ENCODE measurements around the gene SORCS2.
"Not testable (repeated sequence)": the region's sequence is repeated elsewhere in the genome, so short reads cannot be mapped to it uniquely, and the experiment has no call there.

Gene SORCS2

DNA sequence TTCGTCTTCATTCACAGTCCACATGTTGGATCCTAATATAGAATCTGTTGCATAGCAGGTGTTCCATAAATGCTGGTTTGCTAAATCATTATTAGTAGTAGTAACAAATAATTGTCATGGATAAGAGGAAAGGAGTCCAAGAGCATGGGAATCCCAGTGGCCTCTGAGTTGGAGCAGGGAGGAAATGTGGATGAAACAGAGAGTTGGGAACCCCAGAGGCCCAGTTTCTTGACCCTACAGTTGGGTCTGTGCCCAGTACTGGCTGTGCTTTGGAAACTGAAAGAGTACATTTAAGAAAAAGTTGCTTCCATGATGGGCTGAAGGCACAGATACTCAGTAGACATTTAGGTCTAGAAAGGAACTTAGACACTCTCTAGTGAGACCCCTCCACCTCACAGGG is 391.8 kb downstream of the SORCS2 start:
- DNase-seq (ENCODE audit: low read depth, low spot score): no peak

- no peak for DNase-seq (ENCODE audit: low read depth, low spot score)
These were observed 392.3 kb downstream of the SORCS2 start for GRCh38 chr4:7584606-7585159.

GRCh38 chr4:7585768-7586167 is 393.4 kb downstream of the SORCS2 start:
- DNase-seq (ENCODE audit: low read depth, low spot score): no peak

DNA sequence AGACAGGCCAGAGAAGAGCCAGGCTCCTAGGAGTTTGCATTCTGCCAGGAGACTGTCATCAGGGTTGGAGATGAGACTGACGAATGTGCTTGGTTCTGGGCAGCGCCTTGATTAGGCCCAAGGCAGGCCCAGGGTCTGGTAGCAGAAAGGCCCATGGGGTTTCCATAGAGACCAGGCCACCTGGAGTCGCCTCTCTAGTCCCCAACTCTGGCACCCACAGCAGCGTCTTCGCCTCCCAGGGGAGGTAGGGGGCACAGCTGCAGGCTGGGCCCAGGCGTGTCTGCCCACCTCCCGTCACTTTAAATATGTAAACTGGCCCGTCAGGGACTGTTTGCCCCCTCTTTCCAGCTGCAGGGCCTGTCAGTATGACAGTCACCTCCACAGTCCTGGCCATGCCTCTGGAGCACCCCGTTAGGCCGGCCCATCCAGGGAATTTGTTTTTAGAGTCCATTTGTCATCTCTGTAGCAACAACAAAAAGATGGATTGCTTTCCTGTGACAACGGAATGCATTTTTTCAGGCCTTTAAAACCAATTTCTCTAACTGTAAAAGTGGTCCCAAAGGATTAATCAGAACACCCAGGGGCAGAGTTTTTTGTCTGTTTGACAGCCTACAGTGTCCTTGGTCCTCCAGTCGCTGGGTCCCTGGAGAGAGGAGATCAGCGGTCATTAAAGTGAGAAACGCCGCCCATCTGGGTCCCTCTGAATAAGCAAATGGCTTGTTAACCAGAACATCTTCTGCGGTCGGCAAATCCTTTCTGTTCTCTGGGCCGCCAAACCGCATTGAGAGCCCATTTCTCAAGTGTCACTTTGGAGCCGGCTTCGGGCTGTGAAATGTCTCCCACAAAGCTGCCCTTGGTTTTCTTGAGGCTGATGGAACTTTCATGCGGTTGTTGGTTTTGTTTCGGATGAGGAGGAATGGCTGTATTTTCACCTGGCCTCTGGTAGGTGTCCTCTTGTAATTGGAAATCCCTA is 395.4 kb downstream of the SORCS2 start:
- no peak for DNase-seq (ENCODE audit: low read depth, low spot score)

DNA sequence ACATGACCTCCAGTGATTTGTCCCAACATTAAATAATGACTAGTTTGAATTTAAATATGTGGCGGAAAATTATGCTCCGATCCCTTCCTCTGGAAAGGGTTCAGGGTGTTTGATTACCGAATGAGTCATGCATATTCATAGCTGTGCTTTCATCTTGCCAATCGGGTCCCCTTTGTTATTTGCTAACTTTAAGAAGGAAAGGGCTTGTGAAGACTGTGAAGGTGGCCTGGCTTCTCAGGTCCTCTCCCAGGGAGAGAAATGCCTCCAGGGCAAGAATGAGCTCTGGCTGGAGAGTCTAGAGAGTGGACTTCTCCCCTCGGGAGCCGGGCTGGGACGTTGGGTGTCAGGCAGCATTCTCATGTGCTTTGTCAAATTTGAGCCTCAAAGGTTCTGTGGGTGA is 397.9 kb downstream of the SORCS2 start:
- DNase-seq (ENCODE audit: low read depth, low spot score): no peak

DNA sequence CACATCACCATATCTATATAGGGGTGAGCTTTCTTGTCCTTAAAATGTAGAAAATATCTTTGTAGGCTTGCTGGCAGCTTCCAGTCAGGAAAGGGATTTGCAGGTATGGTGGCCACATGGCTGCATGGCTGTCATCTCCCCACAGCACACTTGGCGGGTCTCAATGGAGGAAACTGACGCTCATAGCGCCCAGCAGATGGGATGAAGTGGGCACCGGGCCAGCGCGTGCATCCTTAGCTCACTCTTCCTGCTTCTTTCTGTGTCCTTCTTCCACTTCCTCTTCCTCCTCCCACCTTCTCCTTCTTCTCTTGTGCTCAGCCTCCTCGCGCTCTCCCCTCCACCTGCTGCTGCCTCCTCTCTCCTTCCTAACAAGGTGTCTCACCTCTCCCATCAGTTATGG is 398.6 kb downstream of the SORCS2 start:
- no peak for DNase-seq (ENCODE audit: low read depth, low spot score)

DNA sequence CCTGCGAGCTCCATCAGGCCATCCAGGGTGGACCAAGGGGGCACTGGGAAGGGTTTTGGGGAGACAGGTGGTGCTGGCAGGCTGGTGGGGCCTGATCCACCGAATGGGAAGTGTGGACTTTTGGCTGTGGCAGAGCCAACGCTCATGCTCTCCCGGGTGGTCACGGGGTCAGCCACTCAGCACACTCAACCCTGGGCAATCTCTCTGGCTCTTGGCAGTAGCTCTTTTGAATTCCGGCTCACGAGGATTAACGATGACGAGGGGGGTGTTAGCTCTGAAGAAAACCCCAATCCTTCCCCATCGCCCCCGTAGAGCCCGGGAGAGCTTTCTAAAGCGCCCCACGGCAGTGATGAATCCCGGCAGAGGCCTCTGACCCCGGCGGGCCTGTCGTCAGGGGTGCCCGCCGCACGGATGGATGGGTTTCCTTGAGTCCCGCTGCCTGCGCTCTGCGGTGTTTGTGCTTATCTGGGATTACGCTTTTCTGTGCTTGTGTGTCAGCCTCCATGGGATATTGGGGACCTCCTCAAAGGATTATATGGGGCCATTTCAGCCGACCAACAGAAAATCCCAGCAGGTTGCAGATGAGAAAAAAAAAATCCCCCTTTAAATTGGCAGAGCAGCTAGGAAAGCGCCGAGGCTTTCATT is 399.2 kb downstream of the SORCS2 start:
- no peak for DNase-seq (ENCODE audit: low read depth, low spot score)

- DNase-seq (ENCODE audit: low read depth, low spot score): no peak
These were observed 401.5 kb downstream of the SORCS2 start for GRCh38 chr4:7593646-7594412.

DNA sequence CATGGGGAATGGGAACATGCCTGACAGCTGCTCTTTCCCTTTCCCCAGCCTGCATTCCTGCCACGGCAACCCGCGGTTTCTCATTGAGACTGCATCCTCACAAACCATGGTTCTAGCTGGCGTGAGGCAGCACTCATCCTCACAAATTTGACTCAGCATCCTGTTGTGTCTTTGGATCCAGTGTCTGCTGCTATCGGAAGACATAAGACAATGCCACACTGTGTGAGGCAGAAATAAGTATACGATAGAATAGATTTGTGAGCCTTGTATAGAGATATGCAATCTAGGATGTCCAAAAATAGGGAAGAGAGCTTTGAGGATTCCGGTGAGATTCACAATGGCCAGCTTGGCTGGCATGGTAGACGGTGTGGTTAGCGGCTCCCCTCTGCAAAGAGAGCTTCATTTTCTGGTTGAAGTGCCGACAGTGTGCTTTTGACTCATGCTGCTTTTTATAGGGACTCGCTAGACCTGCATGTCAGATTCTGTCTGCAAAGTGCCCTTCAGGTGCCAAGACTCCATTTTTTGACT is 403.7 kb downstream of the SORCS2 start:
- DNase-seq (ENCODE audit: low read depth, low spot score): no peak

GRCh38 chr4:7596918-7597606 is 404.7 kb downstream of the SORCS2 start:
- DNase-seq (ENCODE audit: low read depth, low spot score): no peak

DNA sequence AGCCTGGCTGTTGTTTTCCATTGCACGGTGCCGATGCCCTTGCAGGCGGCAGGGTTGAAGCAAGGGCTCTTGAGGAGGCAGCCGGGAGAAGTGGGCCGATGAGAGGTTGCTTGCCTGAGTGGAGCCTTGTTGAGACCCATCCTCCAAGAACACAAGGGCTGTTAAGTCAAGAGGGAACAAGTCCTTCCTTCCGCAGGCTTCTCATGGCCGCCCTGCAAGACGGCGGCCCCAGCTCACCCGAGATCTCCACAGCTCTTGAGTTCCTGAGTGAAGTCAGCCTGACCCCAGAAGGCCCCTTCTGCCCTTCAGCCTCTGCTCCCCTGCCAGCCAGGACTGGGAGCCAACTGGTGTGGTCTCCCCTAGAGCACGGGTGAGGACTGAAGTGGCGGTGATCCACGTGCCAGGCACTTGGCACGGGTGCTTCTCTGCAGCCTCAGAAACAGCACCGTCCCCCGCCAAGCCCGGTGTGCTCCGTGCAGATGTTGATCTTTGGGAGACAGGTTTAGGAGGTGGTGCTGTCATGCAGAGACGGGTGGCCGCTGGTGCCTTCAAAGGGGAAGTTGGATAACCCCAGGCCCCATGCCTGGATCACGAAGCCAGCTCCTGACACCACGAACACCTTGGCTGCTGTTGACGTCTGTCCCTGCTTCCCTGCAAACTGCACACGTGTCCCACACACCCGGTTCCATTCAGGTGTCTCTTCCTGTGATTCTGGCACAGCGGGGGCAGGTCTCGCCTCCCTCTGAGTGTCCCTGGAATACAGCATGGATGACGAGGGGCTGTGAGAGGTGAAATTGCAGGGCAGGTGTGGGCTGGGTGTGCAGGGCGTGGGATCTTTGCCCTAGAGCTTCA is 406.8 kb downstream of the SORCS2 start:
- no peak for DNase-seq (ENCODE audit: low read depth, low spot score)

GRCh38 chr4:7600247-7600646 is 407.9 kb downstream of the SORCS2 start:
- no peak for DNase-seq (ENCODE audit: low read depth, low spot score)

DNA sequence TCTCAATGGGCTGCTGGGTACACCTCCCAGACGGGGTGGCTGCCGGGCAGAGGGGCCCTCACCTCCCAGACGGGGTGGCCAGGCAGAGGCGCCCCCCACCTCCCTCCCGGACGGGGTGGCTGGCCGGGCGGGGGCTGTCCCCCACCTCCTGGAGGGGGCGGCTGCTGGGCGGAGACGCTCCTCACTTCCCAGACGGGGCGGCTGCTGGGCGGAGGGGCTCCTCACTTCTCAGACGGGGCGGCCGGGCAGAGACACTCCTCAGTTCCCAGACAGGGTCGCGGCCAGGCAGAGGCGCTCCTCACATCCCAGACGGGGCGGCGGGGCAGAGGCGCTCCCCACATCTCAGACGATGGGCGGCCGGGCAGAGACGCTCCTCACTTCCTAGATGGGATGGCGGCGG is 409.8 kb downstream of the SORCS2 start:
- not testable (repeated sequence) for DNase-seq (ENCODE audit: low read depth, low spot score)

DNA sequence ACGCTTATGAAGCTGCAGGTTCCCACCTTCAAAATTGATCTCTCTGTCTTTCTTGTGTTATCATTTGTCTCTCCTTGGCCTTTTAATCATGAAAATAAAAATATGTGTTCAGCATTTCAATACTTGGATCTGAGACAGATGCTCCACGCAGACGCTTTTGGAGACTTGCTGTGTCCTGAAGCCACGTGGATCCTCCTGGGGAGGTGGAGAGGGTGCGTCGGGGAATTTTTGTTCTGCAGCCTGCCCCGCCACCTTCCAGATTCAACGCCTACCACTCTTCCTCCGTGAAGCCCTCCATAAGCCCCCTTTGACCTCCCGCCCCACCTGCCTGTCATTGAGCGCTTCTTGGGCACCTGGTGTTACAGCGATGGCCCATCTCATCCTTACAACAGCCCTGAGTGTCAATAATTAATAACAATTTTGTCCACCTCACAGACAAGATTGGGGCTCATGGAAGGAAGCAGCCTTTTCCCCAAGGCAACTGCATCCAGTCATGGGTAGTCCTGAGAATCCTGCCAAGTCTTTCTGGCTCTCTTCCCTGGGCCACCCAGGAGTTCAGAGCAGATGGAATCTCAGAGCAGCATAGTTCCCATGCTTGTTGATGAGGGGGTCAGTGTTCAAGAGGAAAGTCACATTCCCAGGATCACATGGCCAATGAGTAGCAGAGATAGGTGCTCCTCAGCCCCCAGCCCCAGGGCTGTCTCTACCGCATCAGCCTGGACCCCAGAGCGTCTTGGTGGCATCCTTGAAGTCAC is 415.0 kb downstream of the SORCS2 start:
- no peak for DNase-seq (ENCODE audit: low read depth, low spot score)

GRCh38 chr4:7608046-7608445 is 415.7 kb downstream of the SORCS2 start:
- DNase-seq (ENCODE audit: low read depth, low spot score): no peak

DNA sequence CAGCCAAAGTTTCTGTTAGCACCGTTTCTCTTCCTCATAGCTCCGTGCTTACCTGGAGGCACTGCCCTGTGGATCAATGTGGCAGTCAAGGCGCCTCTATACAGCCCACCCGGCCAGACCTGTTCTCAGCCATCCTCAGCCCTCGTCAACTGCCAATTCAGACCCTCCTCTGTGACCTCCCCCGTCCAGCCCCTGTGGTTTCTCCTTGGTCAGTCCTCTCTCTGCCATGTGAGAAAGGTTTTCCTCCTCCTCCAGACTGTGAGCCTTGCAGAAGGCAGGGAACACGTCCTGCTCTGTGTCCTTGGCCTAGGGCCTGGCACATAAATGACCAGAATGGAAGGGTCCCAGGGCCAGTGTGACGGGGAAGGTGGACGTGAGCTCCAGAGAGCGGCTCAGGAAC is 417.0 kb downstream of the SORCS2 start:
- DNase-seq (ENCODE audit: low read depth, low spot score): no peak

GRCh38 chr4:7610022-7610670 is 417.8 kb downstream of the SORCS2 start:
- DNase-seq (ENCODE audit: low read depth, low spot score): no peak

DNA sequence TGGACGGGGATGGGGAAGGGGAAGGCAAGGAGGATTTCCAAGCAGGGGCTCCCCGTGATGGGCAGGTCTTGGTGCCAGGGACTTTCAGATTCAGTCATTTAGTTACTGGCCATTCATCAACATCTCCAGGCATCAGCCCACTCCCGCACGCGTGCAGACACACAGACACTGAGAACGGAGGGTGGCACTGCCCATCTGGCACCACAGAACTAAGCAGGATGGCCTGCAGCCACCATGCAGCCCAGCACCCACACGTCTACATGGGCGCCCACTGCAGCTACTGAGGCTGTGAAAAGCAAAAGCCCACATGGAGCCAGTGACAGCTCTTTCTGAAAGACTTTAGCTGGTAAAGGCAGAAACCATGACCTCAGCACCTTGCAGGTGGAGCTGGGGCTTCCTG is 418.5 kb downstream of the SORCS2 start:
- no peak for DNase-seq (ENCODE audit: low read depth, low spot score)

Data from iPS DF 19.7 (cell line).